Lower leg skin (tissue), 4 donors: ENCODE results near the gene SIN3B. TPM values are rescaled to one million over a fixed set of nuclear protein-coding genes. Genes with fewer than 3 reads are reported as not detected.

ENCODE experiments used
- DNase-seq, 2 donors: peaks; one replicate each; pipeline ENCODE4 v3.0.0-alpha.2; 2019; ENCODE audit warnings: low spot score in 2 of 2
- H3K4me3 ChIP-seq: fragments of 200-600 bp; sonication (generic); 2 replicates; pipeline ENCODE4 v1.5.1; 2017; ENCODE audit warnings: mild to moderate bottlenecking, low read depth; ENCODE audit not compliant: poor library complexity, severe bottlenecking
- POLR2A ChIP-seq, 2 donors: fragments of 450-650 bp; IDR thresholded peaks; one replicate each; pipeline ENCODE4 v1.6.1; 2016 to 2017; ENCODE audit warnings: antibody characterized with exemption in 2 of 2, mild to moderate bottlenecking in 1 of 2, moderate library complexity in 1 of 2
- WGBS, 2 donors: methylation state at CpG; one replicate each; pipeline ENCODE4 v1.1.5; 2018; 5-methylcytosine and 5-hydroxymethylcytosine counted together
- intact Hi-C: fragments of 100-400 bp; cut with DNase I; formaldehyde crosslinking; loops from one replicate; pipeline ENCODE4 v1.15.0; 2023; ENCODE audit warnings: low total_unique reads
- total RNA-seq, 4 donors: library from RNA; depleted of rRNA; stranded (reverse); fragments of >200 nt; gene quantifications; one replicate each; pipeline ENCODE4 v1.1.0, GENCODE V29; 2016
- TF ChIP-seq, protein P1 (sequence below), 3 donors: fragments of 450-650 bp; IDR thresholded peaks; one replicate each; pipeline ENCODE4 v1.5.1; 2016; ENCODE audit warnings: antibody characterized with exemption in 3 of 3, mild to moderate bottlenecking in 3 of 3, moderate library complexity in 2 of 3

Gene SIN3B
- total RNA-seq, 4 donors from 2014 or later: 26.3 to 54.4 (median 40.1) TPM

DNA sequence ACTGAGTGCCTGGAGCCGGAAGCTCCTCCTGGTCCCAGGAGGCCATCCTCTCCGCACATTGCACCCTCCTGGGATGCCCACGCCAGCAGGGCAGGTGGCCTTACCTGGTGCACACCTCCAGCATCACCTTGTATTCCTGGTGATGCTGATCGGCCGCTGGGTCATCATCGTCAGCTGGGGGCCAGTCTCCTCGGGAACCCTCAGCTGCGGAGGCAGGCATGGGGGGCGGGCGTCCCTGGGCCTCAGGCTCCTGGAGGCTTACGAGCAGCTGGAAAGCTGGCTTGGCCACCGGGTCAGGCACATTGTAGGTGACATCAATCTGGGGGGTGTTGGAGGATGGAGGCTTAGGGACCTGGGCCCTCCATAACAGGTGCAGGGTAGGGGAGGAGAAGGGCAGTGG is 73.3 kb downstream of the SIN3B start:
- DNase-seq: no peak
- no peak overlapping the region for H3K4me3 ChIP-seq
- intact Hi-C loops: no loop called here
- TF ChIP-seq, protein P1, sequence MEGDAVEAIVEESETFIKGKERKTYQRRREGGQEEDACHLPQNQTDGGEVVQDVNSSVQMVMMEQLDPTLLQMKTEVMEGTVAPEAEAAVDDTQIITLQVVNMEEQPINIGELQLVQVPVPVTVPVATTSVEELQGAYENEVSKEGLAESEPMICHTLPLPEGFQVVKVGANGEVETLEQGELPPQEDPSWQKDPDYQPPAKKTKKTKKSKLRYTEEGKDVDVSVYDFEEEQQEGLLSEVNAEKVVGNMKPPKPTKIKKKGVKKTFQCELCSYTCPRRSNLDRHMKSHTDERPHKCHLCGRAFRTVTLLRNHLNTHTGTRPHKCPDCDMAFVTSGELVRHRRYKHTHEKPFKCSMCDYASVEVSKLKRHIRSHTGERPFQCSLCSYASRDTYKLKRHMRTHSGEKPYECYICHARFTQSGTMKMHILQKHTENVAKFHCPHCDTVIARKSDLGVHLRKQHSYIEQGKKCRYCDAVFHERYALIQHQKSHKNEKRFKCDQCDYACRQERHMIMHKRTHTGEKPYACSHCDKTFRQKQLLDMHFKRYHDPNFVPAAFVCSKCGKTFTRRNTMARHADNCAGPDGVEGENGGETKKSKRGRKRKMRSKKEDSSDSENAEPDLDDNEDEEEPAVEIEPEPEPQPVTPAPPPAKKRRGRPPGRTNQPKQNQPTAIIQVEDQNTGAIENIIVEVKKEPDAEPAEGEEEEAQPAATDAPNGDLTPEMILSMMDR (IDR thresholded peaks at IDR 0.05): no peak
- TF ChIP-seq POLR2A (IDR thresholded peaks at IDR 0.05): no peak
- 90% methylated on average over 12 of the region's 12 CpGs for WGBS, 2 donors

GRCh38 chr19:16903347-16903746 is 74.1 kb downstream of the SIN3B start:
- intact Hi-C loops: no loop called here
- no peak overlapping the region for H3K4me3 ChIP-seq
- no peak for DNase-seq
- TF ChIP-seq POLR2A (IDR thresholded peaks at IDR 0.05): no peak
- TF ChIP-seq, protein P1 (IDR thresholded peaks at IDR 0.05): no peak
- 90 to 92% methylated on average over 7 of the region's 7 CpGs for WGBS, 2 donors

DNA sequence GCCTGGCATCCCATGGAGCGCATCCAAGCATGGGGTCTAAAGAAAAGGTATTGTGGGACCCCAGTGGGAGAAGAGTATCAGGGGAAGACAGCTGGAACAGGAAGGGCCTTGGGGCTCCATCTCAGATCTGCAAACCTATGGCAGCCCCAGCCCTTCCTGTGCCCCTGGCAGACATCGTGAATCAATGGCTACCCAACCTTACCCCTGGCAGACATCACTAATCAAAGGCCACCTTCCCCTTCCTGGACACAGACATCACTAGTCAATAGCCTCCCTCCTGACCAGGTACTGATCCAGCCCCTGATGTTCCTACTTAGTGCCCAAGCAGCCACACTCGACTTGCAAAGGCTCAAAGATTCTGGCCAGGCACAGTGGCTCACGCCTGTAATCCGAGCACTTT is 75.4 kb downstream of the SIN3B start:
- H3K4me3 ChIP-seq: no peak overlapping the region
- WGBS, 2 donors: 81 to 94% methylated on average over 5 of the region's 5 CpGs
- intact Hi-C loops: no loop called here
- DNase-seq: no peak
- no peak for TF ChIP-seq POLR2A (IDR thresholded peaks at IDR 0.05)
- TF ChIP-seq, protein P1 (IDR thresholded peaks at IDR 0.05): no peak

DNA sequence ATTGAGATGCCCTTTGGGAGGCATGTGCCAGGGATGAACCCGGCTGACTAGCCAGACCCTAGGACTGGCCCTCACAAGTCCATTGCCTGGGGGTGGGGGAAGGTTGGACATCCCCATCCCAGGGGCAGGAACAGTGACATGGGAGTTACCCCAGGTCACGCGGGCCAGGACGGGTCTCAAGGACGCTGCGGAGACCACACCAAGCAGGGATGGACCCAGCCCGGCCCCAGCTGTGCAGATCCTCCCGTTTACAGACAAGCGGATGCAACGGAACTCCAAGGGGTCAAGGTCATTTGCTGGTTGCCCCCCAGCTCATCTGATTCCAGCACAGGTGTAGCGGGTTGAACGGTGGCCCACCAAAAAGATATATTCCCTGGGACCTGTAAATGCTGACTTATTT is 79.6 kb downstream of the SIN3B start:
- intact Hi-C loops: no loop called here
- WGBS, 2 donors: 91 to 98% methylated on average over 12 of the region's 12 CpGs
- no peak for DNase-seq
- no peak overlapping the region for H3K4me3 ChIP-seq
- TF ChIP-seq POLR2A (IDR thresholded peaks at IDR 0.05): no peak
- TF ChIP-seq, protein P1 (IDR thresholded peaks at IDR 0.05): no peak

DNA sequence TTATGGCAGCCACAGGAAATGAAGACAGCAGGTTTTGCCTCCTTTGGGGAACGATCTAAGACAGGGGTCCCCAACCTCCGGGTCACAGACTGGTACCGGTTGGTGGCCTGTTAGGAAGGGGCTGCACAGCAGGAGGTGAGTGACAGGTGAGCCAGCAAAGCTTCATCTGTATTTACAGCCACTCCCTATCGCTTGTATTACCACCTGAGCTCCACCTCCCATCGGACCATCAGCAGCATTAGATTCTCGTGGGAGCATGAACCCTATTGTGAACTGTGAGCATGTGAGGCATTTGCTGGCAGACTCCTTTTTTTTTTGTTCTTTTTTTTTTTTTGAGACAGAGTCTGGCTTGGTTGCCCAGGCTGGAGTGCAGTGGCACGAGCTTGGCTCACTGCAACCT is 81.8 kb downstream of the SIN3B start:
- DNase-seq: no peak
- WGBS, 2 donors: 87 to 90% methylated on average over 7 of the region's 7 CpGs
- no peak overlapping the region for H3K4me3 ChIP-seq
- intact Hi-C loops: no loop called here
- TF ChIP-seq, protein P1 (IDR thresholded peaks at IDR 0.05): no peak
- no peak for TF ChIP-seq POLR2A (IDR thresholded peaks at IDR 0.05)

- DNase-seq: no peak
- TF ChIP-seq, protein P1 (IDR thresholded peaks at IDR 0.05): no peak
- no peak for TF ChIP-seq POLR2A (IDR thresholded peaks at IDR 0.05)
- no peak overlapping the region for H3K4me3 ChIP-seq
- intact Hi-C loops: no loop called here
- WGBS, 2 donors: 78 to 88% methylated on average over 4 of the region's 4 CpGs
These were observed 83.6 kb downstream of the SIN3B start for GRCh38 chr19:16912780-16913179.
